H1 (cell line): Measurements from ENCODE around the gene SMIM24. TPM values are rescaled to one million over a fixed set of nuclear protein-coding genes. Genes with fewer than 3 reads are reported as not detected.

Experiments
- CTCF ChIA-PET: fragments of 300-600 bp; sonication (Branson Sonifier 250); formaldehyde crosslinking; loops from one replicate; lab custom pipeline; 2021; ENCODE audit not compliant: partially characterized antibody; lab: Charles Lee
- POLR2A ChIA-PET: fragments of 300-600 bp; sonication (Branson Sonifier 250); formaldehyde crosslinking; loops from one replicate; lab custom pipeline; 2021; ENCODE audit warnings: inconsistent platforms; ENCODE audit not compliant: partially characterized antibody; lab: Charles Lee
- DNase-seq, 2 experiments: peaks; one replicate each; pipeline versions ENCODE4 v3.0.0 to v3.0.0-alpha.2; 2010 to 2022; ENCODE audit warnings: low spot score in 2 of 2, low read depth in 1 of 2, mixed read lengths in 1 of 2
- FAIRE-seq: peaks from 2 replicates; lab custom pipeline; 2011; peaks lifted over from hg19 to GRCh38; lab: Jason Lieb, UNC
- H2AFZ ChIP-seq: 2 replicates; pipeline ENCODE4 v1.8.1; 2012; ENCODE audit warnings: low read length, inconsistent platforms
- H2AK5ac ChIP-seq: 2 replicates; pipeline ENCODE4 v1.6.1; 2013; ENCODE audit warnings: low read depth, low read length
- H2BK120ac ChIP-seq: replicated peaks from 2 replicates; pipeline ENCODE3; 2013; ENCODE audit warnings: low read depth, low read length, inconsistent platforms
- H2BK12ac ChIP-seq: 2 replicates; pipeline ENCODE4 v1.6.1; 2013; ENCODE audit warnings: low read depth, low read length
- H2BK15ac ChIP-seq: 2 replicates; pipeline ENCODE4 v1.6.1; 2013; ENCODE audit warnings: low read length
- H2BK20ac ChIP-seq: 2 replicates; pipeline ENCODE4 v1.6.1; 2013; ENCODE audit warnings: low read length
- H2BK5ac ChIP-seq: 2 replicates; pipeline ENCODE4 v1.6.1; 2013; ENCODE audit warnings: low read depth, low read length
- H3K14ac ChIP-seq: 2 replicates; pipeline ENCODE4 v1.6.1; 2013; ENCODE audit warnings: inconsistent platforms; ENCODE audit not compliant: insufficient read length
- H3K18ac ChIP-seq: 2 replicates; pipeline ENCODE4 v1.6.1; 2013; ENCODE audit warnings: low read length; ENCODE audit errors: extremely low read depth
- H3K23ac ChIP-seq: 2 replicates; pipeline ENCODE4 v1.6.1; 2013; ENCODE audit warnings: inconsistent platforms; ENCODE audit not compliant: insufficient read length
- H3K23me2 ChIP-seq: 2 replicates; pipeline ENCODE4 v1.6.1; 2013; ENCODE audit warnings: low read depth, low read length
- H3K27ac ChIP-seq: 2 replicates; pipeline ENCODE4 v1.6.1; 2011; ENCODE audit warnings: low read depth, low read length, inconsistent platforms
- H3K27me3 ChIP-seq, 4 experiments: replicated peaks in 1 of 4; 1 replicate in 1 of 4; 2 replicates in 3 of 4; pipeline versions ENCODE4 v1.6.1 to v1.8.1; 2011 to 2013; ENCODE audit warnings: low read length in 3 of 4, mild to moderate bottlenecking in 3 of 4, inconsistent platforms in 2 of 4, mixed read lengths in 2 of 4, moderate library complexity in 1 of 4; ENCODE audit not compliant: control insufficient read depth in 3 of 4, insufficient read depth in 3 of 4; ENCODE audit errors: extremely low read depth in 1 of 4
- H3K36me3 ChIP-seq, 4 experiments: 2 replicates each; pipeline versions ENCODE4 v1.6.1 to v1.8.1; 2011 to 2013; ENCODE audit warnings: mild to moderate bottlenecking in 4 of 4, low read length in 3 of 4, moderate library complexity in 2 of 4, control low read depth in 1 of 4, inconsistent platforms in 1 of 4; ENCODE audit not compliant: insufficient read depth in 4 of 4, control insufficient read depth in 2 of 4
- H3K4ac ChIP-seq: replicated peaks from 2 replicates; pipeline ENCODE3; 2013; ENCODE audit warnings: low read length, low read depth, mixed read lengths, inconsistent platforms; ENCODE audit not compliant: insufficient read length
- H3K4me1 ChIP-seq, 4 experiments: replicated peaks in 1 of 4; 1 replicate in 1 of 4; 2 replicates in 3 of 4; pipeline versions ENCODE4 v1.6.1 to v1.8.1; 2011 to 2013; ENCODE audit warnings: low read length in 3 of 4, inconsistent platforms in 2 of 4, mixed read lengths in 1 of 4; ENCODE audit not compliant: insufficient read depth in 4 of 4, control insufficient read depth in 3 of 4
- H3K4me2 ChIP-seq, 2 experiments: 2 replicates each; pipeline versions ENCODE4 v1.6.1 to v1.8.1; 2011 to 2013; ENCODE audit warnings: low read depth in 2 of 2, low read length in 2 of 2, control low read depth in 1 of 2, inconsistent platforms in 1 of 2, mild to moderate bottlenecking in 1 of 2; ENCODE audit not compliant: insufficient read depth in 1 of 2
- H3K4me3 ChIP-seq, 4 experiments: fragments of 200-600, 300-600 bp in 1 of 4; sonication (generic), shearing (Covaris generic), sonication (Bioruptor Twin) in 1 of 4; 2 replicates each; pipeline versions ENCODE4 v1.5.1 to v1.8.1; 2011 to 2016; ENCODE audit warnings: low read length in 4 of 4, low read depth in 3 of 4, control low read depth in 2 of 4, inconsistent platforms in 2 of 4, mild to moderate bottlenecking in 2 of 4, mixed read lengths in 1 of 4, moderate library complexity in 1 of 4; ENCODE audit not compliant: insufficient read depth in 2 of 4; ENCODE audit errors: extremely low read depth in 1 of 4
- H3K56ac ChIP-seq: replicated peaks from 2 replicates; pipeline ENCODE3; 2013; ENCODE audit warnings: low read depth, mild to moderate bottlenecking, mixed read lengths, low read length, inconsistent platforms; ENCODE audit not compliant: insufficient read length
- H3K79me1 ChIP-seq: 2 replicates; pipeline ENCODE4 v1.6.1; 2013; ENCODE audit warnings: low read depth, low read length, control low read depth
- H3K79me2 ChIP-seq, 2 experiments: 2 replicates each; pipeline versions ENCODE4 v1.6.1 to v1.8.1; 2012 to 2013; ENCODE audit warnings: low read length in 2 of 2, mild to moderate bottlenecking in 2 of 2, inconsistent platforms in 1 of 2; ENCODE audit not compliant: insufficient read depth in 2 of 2, control insufficient read depth in 1 of 2
- H3K9ac ChIP-seq, 4 experiments: replicated peaks in 1 of 4; 1 replicate in 1 of 4; 2 replicates in 3 of 4; pipeline versions ENCODE4 v1.6.1 to v1.8.1; 2011 to 2013; ENCODE audit warnings: low read depth in 3 of 4, low read length in 3 of 4, control low read depth in 2 of 4, mild to moderate bottlenecking in 2 of 4, moderate library complexity in 2 of 4, inconsistent platforms in 1 of 4; ENCODE audit errors: extremely low read depth in 1 of 4
- H3K9me3 ChIP-seq, 2 experiments: 2 replicates each; pipeline versions ENCODE4 v1.6.1 to v1.8.1; 2012 to 2013; ENCODE audit warnings: mild to moderate bottlenecking in 2 of 2, moderate library complexity in 2 of 2, control low read depth in 1 of 2, inconsistent platforms in 1 of 2, low read depth in 1 of 2, low read length in 1 of 2, mixed read lengths in 1 of 2; ENCODE audit not compliant: insufficient read depth in 2 of 2
- H4K20me1 ChIP-seq, 2 experiments: replicated peaks in 1 of 2; 2 replicates each; pipeline versions ENCODE3 to v1.8.1; 2011 to 2013; ENCODE audit warnings: inconsistent platforms in 2 of 2, low read length in 2 of 2, mild to moderate bottlenecking in 1 of 2; ENCODE audit not compliant: insufficient read depth in 2 of 2, control insufficient read depth in 1 of 2
- H4K5ac ChIP-seq: 2 replicates; pipeline ENCODE4 v1.6.1; 2013; ENCODE audit warnings: low read length, low read depth, mixed read lengths, inconsistent platforms; ENCODE audit not compliant: insufficient read length
- H4K8ac ChIP-seq: 2 replicates; pipeline ENCODE4 v1.8.0; 2013; ENCODE audit warnings: mild to moderate bottlenecking, moderate library complexity, low read length, inconsistent platforms; ENCODE audit not compliant: insufficient read depth; ENCODE audit errors: extremely low read depth
- H4K91ac ChIP-seq: replicated peaks from 2 replicates; pipeline ENCODE3; 2013; ENCODE audit warnings: low read length, mixed read lengths, inconsistent platforms; ENCODE audit not compliant: insufficient read length
- BACH1 ChIP-seq: IDR thresholded peaks from 2 replicates; pipeline ENCODE4 v1.6.1; 2012; ENCODE audit warnings: low read length, improper control_type of control experiment
- PHF8 ChIP-seq: fragments of 200-600 bp; sonication (generic); conservative IDR thresholded peaks from 2 replicates; pipeline ENCODE4 v1.7.1; 2012; ENCODE audit warnings: low read depth, mild to moderate bottlenecking, inconsistent platforms, low read length, moderate library complexity
- RAD21 ChIP-seq, 2 experiments: IDR thresholded peaks in 1 of 2; conservative IDR thresholded peaks in 1 of 2; 2 replicates each; pipeline ENCODE4 v1.6.1; 2011; ENCODE audit warnings: low read depth in 2 of 2, low read length in 2 of 2, improper control_type of control experiment in 1 of 2, inconsistent platforms in 1 of 2, mild to moderate bottlenecking in 1 of 2, moderate library complexity in 1 of 2
- SIRT6 ChIP-seq: IDR thresholded peaks from one replicate; pipeline ENCODE4 v1.7.1; 2012; ENCODE audit warnings: low read length, inconsistent platforms
- TAF1 ChIP-seq: IDR thresholded peaks from 2 replicates; pipeline ENCODE4 v1.6.1; 2011; ENCODE audit warnings: mild to moderate bottlenecking, low read depth, low read length
- ZNF274 ChIP-seq: IDR thresholded peaks from 2 replicates; pipeline ENCODE4 v1.7.0; 2012; ENCODE audit warnings: low read length, borderline replicate concordance; ENCODE audit errors: extremely low read depth
- WGBS, 2 experiments: shearing (Covaris generic) in 1 of 2; methylation state at CpG; one replicate each; pipeline versions ENCODE4 v1.1.6 to v1.1.7; 2013 to 2015; ENCODE audit warnings: low lambda C conversion rate in 2 of 2, mixed read lengths in 2 of 2, inconsistent platforms in 1 of 2, low coverage in 1 of 2, missing lambda C conversion rate in 1 of 2; ENCODE audit not compliant: insufficient replicate concordance in 2 of 2, insufficient coverage in 1 of 2, insufficient read length in 1 of 2; ENCODE audit errors: extremely low coverage in 1 of 2, missing lambda C conversion rate in 1 of 2; 5-methylcytosine and 5-hydroxymethylcytosine counted together
- polyA plus RNA-seq, 7 experiments: library from polyadenylated mRNA; depleted of rRNA in 3 of 7; stranded (reverse) in 5 of 7; unstranded in 2 of 7; fragments of >200 nt in 5 of 7; fragments of 200-250 nt in 2 of 7; gene quantifications; 1 replicate in 5 of 7; 2 replicates in 1 of 7; 4 replicates in 1 of 7; pipeline versions ENCODE4 v1.2.1 to v1.2.3, GENCODE V29; 2011 to 2013; ENCODE audit warnings: missing spikeins in 2 of 7, mixed read lengths in 2 of 7
- total RNA-seq: library from RNA; stranded (reverse); fragmentation: NEBNext Ultra II Directional; extraction: Animal tissue kit (Norgen Biotek cat#: 25700); gene quantifications from 2 replicates; pipeline ENCODE4 v1.2.1, GENCODE V29; 2021
- TF ChIP-seq, protein P1 (sequence below): IDR thresholded peaks from 2 replicates; pipeline ENCODE4 v1.6.1; 2012; ENCODE audit warnings: inconsistent platforms

The SMIM24 gene
- total and polyA plus RNA-seq, 2 of the 8 experiments (the other 6 are each of a cell fraction or from before 2014, with no cell fraction given) = 3.8 to 4.5 TPM

DNA sequence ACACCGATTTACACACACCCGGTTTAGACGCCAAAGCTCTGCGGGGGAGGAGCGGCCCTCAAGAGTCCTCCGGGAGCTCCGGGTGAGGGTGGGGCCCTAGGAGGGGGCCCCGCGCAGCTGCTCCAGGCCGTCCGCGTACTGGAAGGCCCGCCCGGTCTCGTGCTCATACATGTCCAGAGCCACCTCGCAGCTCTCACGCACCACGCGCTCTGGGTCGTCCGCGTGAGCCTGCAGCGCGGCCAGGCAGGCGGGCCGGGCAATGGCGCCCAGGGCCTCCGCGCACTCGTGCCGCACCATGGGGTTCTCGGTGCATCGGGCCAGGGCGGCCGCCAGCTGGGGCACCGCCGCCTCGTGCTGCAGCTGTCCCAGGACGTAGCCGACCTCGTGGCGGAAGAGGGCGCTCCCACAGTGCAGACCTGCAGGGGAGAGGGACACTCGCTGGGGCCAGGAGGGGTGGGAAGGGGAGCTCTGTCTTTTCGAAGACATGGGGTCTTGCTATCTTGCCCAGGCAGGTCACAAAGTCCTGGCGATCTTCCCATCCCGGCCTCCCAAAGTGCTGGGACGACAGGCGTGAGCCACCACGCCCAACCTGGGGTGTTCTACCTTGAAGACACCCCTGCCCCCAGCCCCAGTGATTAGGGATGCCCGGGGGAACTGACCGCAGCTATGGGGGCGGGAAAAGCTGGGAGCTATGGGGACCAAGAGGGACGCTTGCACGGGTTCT is 11.2 kb upstream of the SMIM24 start:
- CTCF ChIA-PET = interaction anchor here (1.0 to 1.9 kb wide), 6 partner anchors 10 to 189 kb away, joined by 3 to 9 read pairs (median 3); partner anchors contain the start of gene SMIM24
- Histone ChIP-seq H4K8ac (no peak overlapping the region; the same call in 1 of the 2 replicates), H3K9me3 (no peaks in the 10 kb centered on the region), H3K23me2 (peaks cover 4% of the 10 kb centered on the region; the same call in 1 of the 2 replicates), H2AK5ac (no peak overlapping the region), H2AFZ (no peak overlapping the region), H3K14ac (no peak overlapping the region), H3K4me2 (no peak overlapping the region), H4K20me1 (peaks cover 0 to 4% of the 10 kb centered on the region in 2 experiments), H2BK20ac (no peak overlapping the region), H4K5ac (no peak overlapping the region), H3K23ac (no peak overlapping the region), H3K27ac (no peak overlapping the region), H3K36me3 (peaks cover 2 to 28% (median 14%) of the 10 kb centered on the region in 4 experiments; a peak in 7 of 8 replicates), H3K56ac (no peak overlapping the region), H2BK5ac (no peak overlapping the region), H2BK15ac (no peak overlapping the region), H3K4me3 (no peak overlapping the region), H2BK12ac (no peak overlapping the region), H3K79me1 (no peaks in the 10 kb centered on the region; the same call in 1 of the 2 replicates), H3K4me1 (no peaks in the 10 kb centered on the region), H3K9ac (no peak overlapping the region), H3K18ac (no peak overlapping the region), H2BK120ac (no peak overlapping the region), H3K27me3 (no peaks in the 10 kb centered on the region), H3K79me2 (no peaks in the 10 kb centered on the region), H4K91ac (no peak overlapping the region), H3K4ac (no peak overlapping the region)
- DNase-seq (no peak), FAIRE-seq (no peak)
- WGBS, 2 experiments = 93% methylated on average over 35 of the region's 55 CpGs; no CpG with 5 or more reads in 1 of the 2 experiments
- TF ChIP-seq TAF1 (no peak), PHF8 (no peak), SIRT6 (no peak), ZNF274 (no peak), BACH1 (no peak), RAD21 (IDR thresholded peaks at IDR 0.05 in 1 of 2, conservative IDR thresholded peaks at IDR 0.05 in 1 of 2; ENCODE audit: low read depth in 2 of 2, low read length in 2 of 2) (no peak)
- TF ChIP-seq, protein P1, sequence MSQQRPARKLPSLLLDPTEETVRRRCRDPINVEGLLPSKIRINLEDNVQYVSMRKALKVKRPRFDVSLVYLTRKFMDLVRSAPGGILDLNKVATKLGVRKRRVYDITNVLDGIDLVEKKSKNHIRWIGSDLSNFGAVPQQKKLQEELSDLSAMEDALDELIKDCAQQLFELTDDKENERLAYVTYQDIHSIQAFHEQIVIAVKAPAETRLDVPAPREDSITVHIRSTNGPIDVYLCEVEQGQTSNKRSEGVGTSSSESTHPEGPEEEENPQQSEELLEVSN = no peak
- POLR2A ChIA-PET = interaction anchor here (1.2 to 7.9 kb wide), 4 partner anchors 10 to 68 kb away, joined by 3 to 58 read pairs (median 4); partner anchors contain the start of gene DOHH
